ENCODE measurements around the gene NR3C2. TPM values are rescaled to one million over a fixed set of nuclear protein-coding genes. Genes with fewer than 3 reads are reported as not detected.

Gene NR3C2
- total RNA-seq, 1 experiment from 2014 or later, result 2.7 TPM

DNA sequence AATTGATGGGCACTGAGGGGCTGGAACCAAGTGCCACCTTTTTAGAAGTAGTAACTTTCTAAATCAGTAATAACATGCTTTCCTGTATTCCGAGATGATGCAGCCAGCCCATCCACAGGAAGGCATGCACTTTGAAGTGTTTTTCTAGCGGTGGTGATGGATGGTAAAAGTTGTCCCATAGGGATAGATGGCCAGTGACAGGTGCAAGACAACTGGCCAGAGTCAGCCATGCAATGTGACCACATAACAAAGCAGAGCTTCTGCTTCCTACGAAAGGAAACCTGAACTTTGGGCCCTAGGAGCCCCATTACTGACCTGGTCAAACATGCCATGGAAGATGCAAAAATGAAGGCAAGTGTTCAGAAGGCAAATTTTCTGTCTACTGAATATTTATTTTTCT is 72.3 kb downstream of the NR3C2 start:
- Histone ChIP-seq H3K27ac (ENCODE audit: low read depth, low read length) (no peak overlapping the region), H3K9ac (ENCODE audit: low read length) (no peak overlapping the region), H3K4me1 (ENCODE audit: control insufficient read depth in 1 of 2, insufficient read depth in 2 of 2, low read length in 2 of 2) (no peaks in the 10 kb centered on the region), H3K9me2 (ENCODE audit: insufficient read depth) (no peaks in the 10 kb centered on the region), H3K36me3 (ENCODE audit: control insufficient read depth in 1 of 2, insufficient read depth in 2 of 2, low read length in 2 of 2) (no peaks in the 10 kb centered on the region), H3K27me3 (ENCODE audit: insufficient read depth, low read length) (no peaks in the 10 kb centered on the region), H2AFZ (ENCODE audit: low read depth, low read length, poor library complexity, severe bottlenecking) (no peak overlapping the region), H3K4me2 (ENCODE audit: low read length) (no peak overlapping the region), H3K4me3 (replicated peaks in 1 of 2; ENCODE audit: low read depth in 1 of 2, low read length in 2 of 2) (no peak overlapping the region), H3K79me2 (ENCODE audit: insufficient read depth, low read length) (no peaks in the 10 kb centered on the region), H4K20me1 (ENCODE audit: insufficient read depth) (no peaks in the 10 kb centered on the region), H3K9me3 (ENCODE audit: control insufficient read depth in 1 of 2, insufficient read depth in 1 of 2, low read depth in 1 of 2, low read length in 2 of 2) (no peaks in the 10 kb centered on the region)
- ATAC-seq (no peak), DNase-seq (ENCODE audit: low read depth, low spot score) (no peak)
- BruUV-seq (replicated peaks), result no TSS peak
- ChIA-PET CTCF (no interaction called here), POLR2A (no interaction called here), RAD21 (ENCODE audit: low non-redundant PET in 1 of 2, low total read pairs in 2 of 2, uncharacterized antibody in 2 of 2, unreplicated experiment in 2 of 2) (no interaction called here)
- TF ChIP-seq, protein P1, sequence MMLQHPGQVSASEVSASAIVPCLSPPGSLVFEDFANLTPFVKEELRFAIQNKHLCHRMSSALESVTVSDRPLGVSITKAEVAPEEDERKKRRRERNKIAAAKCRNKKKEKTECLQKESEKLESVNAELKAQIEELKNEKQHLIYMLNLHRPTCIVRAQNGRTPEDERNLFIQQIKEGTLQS (IDR thresholded peaks at IDR 0.05), result no peak
- TF ChIP-seq POLR2AphosphoS5 (IDR thresholded peaks at IDR 0.05; ENCODE audit: low read depth, low read length) (no peak), EGR1 (IDR thresholded peaks at IDR 0.05; ENCODE audit: low read depth) (no peak), JUND (IDR thresholded peaks at IDR 0.05) (no peak), CEBPB (IDR thresholded peaks at IDR 0.05; ENCODE audit: low read depth) (no peak)
- TF ChIP-seq, protein P2, sequence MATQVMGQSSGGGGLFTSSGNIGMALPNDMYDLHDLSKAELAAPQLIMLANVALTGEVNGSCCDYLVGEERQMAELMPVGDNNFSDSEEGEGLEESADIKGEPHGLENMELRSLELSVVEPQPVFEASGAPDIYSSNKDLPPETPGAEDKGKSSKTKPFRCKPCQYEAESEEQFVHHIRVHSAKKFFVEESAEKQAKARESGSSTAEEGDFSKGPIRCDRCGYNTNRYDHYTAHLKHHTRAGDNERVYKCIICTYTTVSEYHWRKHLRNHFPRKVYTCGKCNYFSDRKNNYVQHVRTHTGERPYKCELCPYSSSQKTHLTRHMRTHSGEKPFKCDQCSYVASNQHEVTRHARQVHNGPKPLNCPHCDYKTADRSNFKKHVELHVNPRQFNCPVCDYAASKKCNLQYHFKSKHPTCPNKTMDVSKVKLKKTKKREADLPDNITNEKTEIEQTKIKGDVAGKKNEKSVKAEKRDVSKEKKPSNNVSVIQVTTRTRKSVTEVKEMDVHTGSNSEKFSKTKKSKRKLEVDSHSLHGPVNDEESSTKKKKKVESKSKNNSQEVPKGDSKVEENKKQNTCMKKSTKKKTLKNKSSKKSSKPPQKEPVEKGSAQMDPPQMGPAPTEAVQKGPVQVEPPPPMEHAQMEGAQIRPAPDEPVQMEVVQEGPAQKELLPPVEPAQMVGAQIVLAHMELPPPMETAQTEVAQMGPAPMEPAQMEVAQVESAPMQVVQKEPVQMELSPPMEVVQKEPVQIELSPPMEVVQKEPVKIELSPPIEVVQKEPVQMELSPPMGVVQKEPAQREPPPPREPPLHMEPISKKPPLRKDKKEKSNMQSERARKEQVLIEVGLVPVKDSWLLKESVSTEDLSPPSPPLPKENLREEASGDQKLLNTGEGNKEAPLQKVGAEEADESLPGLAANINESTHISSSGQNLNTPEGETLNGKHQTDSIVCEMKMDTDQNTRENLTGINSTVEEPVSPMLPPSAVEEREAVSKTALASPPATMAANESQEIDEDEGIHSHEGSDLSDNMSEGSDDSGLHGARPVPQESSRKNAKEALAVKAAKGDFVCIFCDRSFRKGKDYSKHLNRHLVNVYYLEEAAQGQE (IDR thresholded peaks at IDR 0.05; ENCODE audit: low read depth), result no peak
- intact Hi-C loops (cut with micrococcal nuclease), result no loop called here

DNA sequence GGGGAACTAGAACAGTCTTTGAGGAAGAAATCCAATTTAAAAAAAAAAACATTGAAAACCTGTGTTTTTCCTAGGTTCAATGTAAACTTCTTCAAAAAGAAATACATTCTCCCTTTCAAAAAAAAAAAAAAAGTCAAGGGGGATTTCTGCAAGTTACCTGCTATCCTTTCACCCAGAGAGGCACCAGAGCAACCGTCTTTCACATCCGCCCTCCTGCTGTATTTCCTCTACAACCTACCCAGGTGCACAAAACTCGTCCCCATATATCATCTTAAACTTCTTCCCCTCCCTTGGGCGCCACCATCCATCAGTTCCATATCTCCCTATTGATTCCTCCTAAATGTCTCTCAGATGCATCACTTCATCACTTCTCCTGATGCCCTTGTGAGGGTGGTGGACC is 74.5 kb downstream of the NR3C2 start:
- Histone ChIP-seq H3K4me1 (ENCODE audit: control insufficient read depth in 1 of 2, insufficient read depth in 2 of 2, low read length in 2 of 2) (no peaks in the 10 kb centered on the region), H3K9me2 (ENCODE audit: insufficient read depth) (no peaks in the 10 kb centered on the region), H3K27me3 (ENCODE audit: insufficient read depth, low read length) (no peaks in the 10 kb centered on the region), H4K20me1 (ENCODE audit: insufficient read depth) (no peaks in the 10 kb centered on the region), H3K4me3 (replicated peaks in 1 of 2; ENCODE audit: low read depth in 1 of 2, low read length in 2 of 2) (no peak overlapping the region), H2AFZ (ENCODE audit: low read depth, low read length, poor library complexity, severe bottlenecking) (no peak overlapping the region), H3K9ac (ENCODE audit: low read length) (no peak overlapping the region), H3K4me2 (ENCODE audit: low read length) (no peak overlapping the region), H3K79me2 (ENCODE audit: insufficient read depth, low read length) (no peaks in the 10 kb centered on the region), H3K36me3 (ENCODE audit: control insufficient read depth in 1 of 2, insufficient read depth in 2 of 2, low read length in 2 of 2) (no peaks in the 10 kb centered on the region), H3K9me3 (ENCODE audit: control insufficient read depth in 1 of 2, insufficient read depth in 1 of 2, low read depth in 1 of 2, low read length in 2 of 2) (no peaks in the 10 kb centered on the region), H3K27ac (ENCODE audit: low read depth, low read length) (no peak overlapping the region)
- ChIA-PET CTCF (no interaction called here), RAD21 (ENCODE audit: low non-redundant PET in 1 of 2, low total read pairs in 2 of 2, uncharacterized antibody in 2 of 2, unreplicated experiment in 2 of 2) (no interaction called here), POLR2A (no interaction called here)
- ATAC-seq (no peak), DNase-seq (ENCODE audit: low read depth, low spot score) (no peak)
- TF ChIP-seq SIN3A (IDR thresholded peaks at IDR 0.05; ENCODE audit: low read depth) (no peak), TCF7L2 (IDR thresholded peaks at IDR 0.05; ENCODE audit: borderline replicate concordance, extremely low read depth, insufficient read depth, insufficient read length) (no peak)
- TF ChIP-seq, protein P3, sequence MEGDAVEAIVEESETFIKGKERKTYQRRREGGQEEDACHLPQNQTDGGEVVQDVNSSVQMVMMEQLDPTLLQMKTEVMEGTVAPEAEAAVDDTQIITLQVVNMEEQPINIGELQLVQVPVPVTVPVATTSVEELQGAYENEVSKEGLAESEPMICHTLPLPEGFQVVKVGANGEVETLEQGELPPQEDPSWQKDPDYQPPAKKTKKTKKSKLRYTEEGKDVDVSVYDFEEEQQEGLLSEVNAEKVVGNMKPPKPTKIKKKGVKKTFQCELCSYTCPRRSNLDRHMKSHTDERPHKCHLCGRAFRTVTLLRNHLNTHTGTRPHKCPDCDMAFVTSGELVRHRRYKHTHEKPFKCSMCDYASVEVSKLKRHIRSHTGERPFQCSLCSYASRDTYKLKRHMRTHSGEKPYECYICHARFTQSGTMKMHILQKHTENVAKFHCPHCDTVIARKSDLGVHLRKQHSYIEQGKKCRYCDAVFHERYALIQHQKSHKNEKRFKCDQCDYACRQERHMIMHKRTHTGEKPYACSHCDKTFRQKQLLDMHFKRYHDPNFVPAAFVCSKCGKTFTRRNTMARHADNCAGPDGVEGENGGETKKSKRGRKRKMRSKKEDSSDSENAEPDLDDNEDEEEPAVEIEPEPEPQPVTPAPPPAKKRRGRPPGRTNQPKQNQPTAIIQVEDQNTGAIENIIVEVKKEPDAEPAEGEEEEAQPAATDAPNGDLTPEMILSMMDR (IDR thresholded peaks at IDR 0.05 in 2 of 3, conservative IDR thresholded peaks at IDR 0.05 in 1 of 3; ENCODE audit: borderline replicate concordance in 1 of 3, insufficient read depth in 1 of 3, low read depth in 2 of 3, low read length in 2 of 3), result no peak
- no TSS peak for BruUV-seq (replicated peaks)
- intact Hi-C loops (cut with micrococcal nuclease), result no loop called here
